ENCODE results near the gene PARD6A.

Gene PARD6A

DNA sequence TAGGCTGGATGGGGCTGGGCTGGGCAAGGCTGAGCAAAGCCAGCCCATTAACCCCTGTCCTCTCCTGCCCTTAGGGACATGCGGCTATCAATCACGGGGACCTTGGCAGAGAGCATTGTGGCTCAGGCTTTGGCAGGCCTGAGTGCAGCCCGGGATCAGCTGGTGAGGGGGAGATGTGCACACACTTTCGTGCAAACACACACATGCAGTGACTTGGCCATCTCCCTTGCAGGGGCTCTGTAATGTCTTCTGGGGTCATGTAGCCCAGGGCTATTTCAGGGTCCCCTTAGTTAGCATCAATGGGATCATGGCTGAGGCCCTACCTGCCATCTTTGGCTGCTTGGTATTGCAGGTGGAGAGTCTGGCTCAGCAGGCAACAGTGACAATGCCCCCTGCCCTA is 8.9 kb upstream of the PARD6A start:
- ChIA-PET CTCF (interaction anchor here (0.6 to 2.4 kb wide), 2 partner anchors 131 to 997 kb away, joined by 3 to 14 read pairs; no protein-coding TSS in a partner anchor), POLR2A (interaction anchor here (0.9 kb wide), 1 partner anchor 9 kb away, joined by 3 read pairs; the partner anchor contains the start of genes ACD and PARD6A)
- Histone ChIP-seq H3K4me3 (ENCODE audit: low read depth, low read length) (no peak overlapping the region), H3K36me3 (ENCODE audit: control insufficient read depth in 2 of 2, insufficient read depth in 1 of 2, low read length in 2 of 2) (peaks cover 0 to 22% of the 10 kb centered on the region in 2 experiments; a peak in 1 of 3 replicates), H3K27ac (ENCODE audit: extremely low read depth, low read depth, low read length) (no peak overlapping the region), H3K4me1 (ENCODE audit: control insufficient read depth, insufficient read depth, low read length) (peaks cover 4% of the 10 kb centered on the region; the same call in 1 of the 2 replicates), H3K9me3 (ENCODE audit: control insufficient read depth, insufficient read depth, low read depth, low read length) (no peaks in the 10 kb centered on the region)
- TF ChIP-seq ZNF391 (tag by site-specific recombination; IDR thresholded peaks at IDR 0.05; ENCODE audit: borderline replicate concordance, low read depth) = no peak
- TF ChIP-seq, protein P1, sequence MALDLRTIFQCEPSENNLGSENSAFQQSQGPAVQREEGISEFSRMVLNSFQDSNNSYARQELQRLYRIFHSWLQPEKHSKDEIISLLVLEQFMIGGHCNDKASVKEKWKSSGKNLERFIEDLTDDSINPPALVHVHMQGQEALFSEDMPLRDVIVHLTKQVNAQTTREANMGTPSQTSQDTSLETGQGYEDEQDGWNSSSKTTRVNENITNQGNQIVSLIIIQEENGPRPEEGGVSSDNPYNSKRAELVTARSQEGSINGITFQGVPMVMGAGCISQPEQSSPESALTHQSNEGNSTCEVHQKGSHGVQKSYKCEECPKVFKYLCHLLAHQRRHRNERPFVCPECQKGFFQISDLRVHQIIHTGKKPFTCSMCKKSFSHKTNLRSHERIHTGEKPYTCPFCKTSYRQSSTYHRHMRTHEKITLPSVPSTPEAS (tag by site-specific recombination; IDR thresholded peaks at IDR 0.05) = peak; percentile 46; the same call in 1 of the 2 replicates

DNA sequence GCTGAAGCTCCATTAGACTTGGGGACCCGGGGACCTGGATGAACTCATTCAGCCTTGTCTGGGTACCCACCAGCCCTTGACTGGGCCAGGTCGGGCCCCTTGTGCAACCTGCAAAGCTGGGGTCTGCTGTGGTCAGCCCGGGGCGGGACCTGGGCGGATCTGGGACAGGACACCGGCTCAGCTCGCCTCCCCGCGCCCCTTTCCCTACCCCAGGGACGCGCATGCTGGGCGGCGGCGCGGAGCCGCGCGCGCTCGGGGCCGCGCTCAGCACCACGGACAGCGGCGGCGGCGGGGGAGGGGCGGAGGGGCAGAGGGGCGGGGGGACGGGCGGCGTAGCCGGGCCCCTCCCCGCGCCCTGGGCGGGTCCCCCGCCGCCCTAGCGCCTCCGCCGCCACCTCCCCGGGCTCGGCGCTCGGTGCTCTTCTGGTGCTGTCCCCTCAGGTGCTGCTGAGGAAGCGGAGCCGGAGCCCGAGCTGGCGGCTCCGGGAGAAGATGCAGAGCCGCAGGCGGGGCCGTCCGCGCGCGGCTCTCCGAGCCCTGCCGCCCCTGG is 8.1 kb upstream of the PARD6A start:
- CTCF ChIA-PET = interaction anchor here (0.6 to 2.4 kb wide), 3 partner anchors 11 to 132 kb away, joined by 3 to 14 read pairs (median 4); no protein-coding TSS in a partner anchor
- Histone ChIP-seq H3K9me3 (ENCODE audit: control insufficient read depth, insufficient read depth, low read depth, low read length) (no peaks in the 10 kb centered on the region), H3K4me3 (ENCODE audit: low read depth, low read length) (peak overlapping the region; percentile 29), H3K36me3 (ENCODE audit: control insufficient read depth in 2 of 2, insufficient read depth in 1 of 2, low read length in 2 of 2) (peaks cover 0 to 30% of the 10 kb centered on the region in 2 experiments; a peak in 1 of 3 replicates), H3K27ac (ENCODE audit: extremely low read depth, low read depth, low read length) (no peak overlapping the region), H3K4me1 (ENCODE audit: control insufficient read depth, insufficient read depth, low read length) (peaks cover 4% of the 10 kb centered on the region; the same call in 1 of the 2 replicates)
- TF ChIP-seq ZBTB20 (tag by site-specific recombination; IDR thresholded peaks at IDR 0.05) = peak; percentile 85
- TF ChIP-seq, protein P2, sequence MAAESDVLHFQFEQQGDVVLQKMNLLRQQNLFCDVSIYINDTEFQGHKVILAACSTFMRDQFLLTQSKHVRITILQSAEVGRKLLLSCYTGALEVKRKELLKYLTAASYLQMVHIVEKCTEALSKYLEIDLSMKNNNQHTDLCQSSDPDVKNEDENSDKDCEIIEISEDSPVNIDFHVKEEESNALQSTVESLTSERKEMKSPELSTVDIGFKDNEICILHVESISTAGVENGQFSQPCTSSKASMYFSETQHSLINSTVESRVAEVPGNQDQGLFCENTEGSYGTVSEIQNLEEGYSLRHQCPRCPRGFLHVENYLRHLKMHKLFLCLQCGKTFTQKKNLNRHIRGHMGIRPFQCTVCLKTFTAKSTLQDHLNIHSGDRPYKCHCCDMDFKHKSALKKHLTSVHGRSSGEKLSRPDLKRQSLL (tag by site-specific recombination; IDR thresholded peaks at IDR 0.05) = peak; percentile 30; the same call in 1 of the 2 replicates
- no peak for TF ChIP-seq ZNF350 (tag by site-specific recombination; IDR thresholded peaks at IDR 0.05)
- TF ChIP-seq, protein P3, sequence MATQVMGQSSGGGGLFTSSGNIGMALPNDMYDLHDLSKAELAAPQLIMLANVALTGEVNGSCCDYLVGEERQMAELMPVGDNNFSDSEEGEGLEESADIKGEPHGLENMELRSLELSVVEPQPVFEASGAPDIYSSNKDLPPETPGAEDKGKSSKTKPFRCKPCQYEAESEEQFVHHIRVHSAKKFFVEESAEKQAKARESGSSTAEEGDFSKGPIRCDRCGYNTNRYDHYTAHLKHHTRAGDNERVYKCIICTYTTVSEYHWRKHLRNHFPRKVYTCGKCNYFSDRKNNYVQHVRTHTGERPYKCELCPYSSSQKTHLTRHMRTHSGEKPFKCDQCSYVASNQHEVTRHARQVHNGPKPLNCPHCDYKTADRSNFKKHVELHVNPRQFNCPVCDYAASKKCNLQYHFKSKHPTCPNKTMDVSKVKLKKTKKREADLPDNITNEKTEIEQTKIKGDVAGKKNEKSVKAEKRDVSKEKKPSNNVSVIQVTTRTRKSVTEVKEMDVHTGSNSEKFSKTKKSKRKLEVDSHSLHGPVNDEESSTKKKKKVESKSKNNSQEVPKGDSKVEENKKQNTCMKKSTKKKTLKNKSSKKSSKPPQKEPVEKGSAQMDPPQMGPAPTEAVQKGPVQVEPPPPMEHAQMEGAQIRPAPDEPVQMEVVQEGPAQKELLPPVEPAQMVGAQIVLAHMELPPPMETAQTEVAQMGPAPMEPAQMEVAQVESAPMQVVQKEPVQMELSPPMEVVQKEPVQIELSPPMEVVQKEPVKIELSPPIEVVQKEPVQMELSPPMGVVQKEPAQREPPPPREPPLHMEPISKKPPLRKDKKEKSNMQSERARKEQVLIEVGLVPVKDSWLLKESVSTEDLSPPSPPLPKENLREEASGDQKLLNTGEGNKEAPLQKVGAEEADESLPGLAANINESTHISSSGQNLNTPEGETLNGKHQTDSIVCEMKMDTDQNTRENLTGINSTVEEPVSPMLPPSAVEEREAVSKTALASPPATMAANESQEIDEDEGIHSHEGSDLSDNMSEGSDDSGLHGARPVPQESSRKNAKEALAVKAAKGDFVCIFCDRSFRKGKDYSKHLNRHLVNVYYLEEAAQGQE (tag by site-specific recombination; IDR thresholded peaks at IDR 0.05) = peak; percentile 83
- POLR2A ChIA-PET = interaction anchor here (0.9 kb wide), 1 partner anchor 8 kb away, joined by 3 read pairs; the partner anchor contains the start of genes ACD and PARD6A

DNA sequence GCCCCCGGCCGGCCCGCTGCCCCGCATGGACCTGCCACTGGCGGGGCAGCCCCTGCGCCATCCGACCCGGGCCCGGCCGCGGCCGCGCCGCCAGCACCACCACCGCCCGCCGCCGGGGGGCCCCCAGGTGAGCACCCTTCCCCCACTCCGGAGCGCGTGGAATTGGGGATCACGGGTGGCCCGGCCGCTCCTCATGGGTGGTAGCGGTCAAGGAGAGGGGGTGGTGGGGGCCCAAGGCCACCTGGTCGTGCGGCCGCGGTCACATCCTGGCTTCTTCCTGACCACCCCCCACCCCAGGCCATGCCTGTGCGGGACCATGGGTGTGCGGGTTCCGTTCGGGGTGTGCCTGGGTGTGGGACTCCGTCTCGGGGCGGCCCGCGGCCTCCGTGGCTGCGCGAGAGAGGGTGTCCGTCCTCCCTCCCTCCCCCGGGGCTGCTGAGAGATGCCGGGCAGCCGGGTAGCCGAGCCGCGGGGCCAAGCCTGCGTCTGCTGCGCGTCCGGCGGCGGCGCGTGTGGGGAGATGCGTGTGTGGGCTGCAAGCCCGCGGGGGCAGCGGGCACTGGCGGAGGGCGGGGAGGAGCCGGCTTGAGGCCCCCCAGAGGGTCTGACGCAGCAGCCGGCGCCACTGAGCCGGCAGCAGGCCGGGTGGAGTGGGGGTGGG is 7.5 kb upstream of the PARD6A start:
- Histone ChIP-seq H3K4me1 (ENCODE audit: control insufficient read depth, insufficient read depth, low read length) (peaks cover 4% of the 10 kb centered on the region; the same call in 1 of the 2 replicates), H3K36me3 (ENCODE audit: control insufficient read depth in 2 of 2, insufficient read depth in 1 of 2, low read length in 2 of 2) (peaks cover 0 to 36% of the 10 kb centered on the region in 2 experiments; a peak in 1 of 3 replicates), H3K27ac (ENCODE audit: extremely low read depth, low read depth, low read length) (no peak overlapping the region; the same call in 1 of the 2 replicates), H3K9me3 (ENCODE audit: control insufficient read depth, insufficient read depth, low read depth, low read length) (no peaks in the 10 kb centered on the region), H3K4me3 (ENCODE audit: low read depth, low read length) (peak overlapping the region; percentile 42)
- ChIA-PET CTCF (interaction anchor here (1.2 kb wide), 1 partner anchor 10 kb away, joined by 4 read pairs; no protein-coding TSS in a partner anchor), POLR2A (no interaction called here)
- TF ChIP-seq GLIS2 (tag by site-specific recombination; IDR thresholded peaks at IDR 0.05) = peak; percentile 86
- TF ChIP-seq HOXC10 (CRISPR knock-in tag; IDR thresholded peaks at IDR 0.05) = no peak
- no peak for TF ChIP-seq ZNF292 (tag by site-specific recombination; IDR thresholded peaks at IDR 0.05; ENCODE audit: borderline replicate concordance, low read depth)
- TF ChIP-seq, protein P4, sequence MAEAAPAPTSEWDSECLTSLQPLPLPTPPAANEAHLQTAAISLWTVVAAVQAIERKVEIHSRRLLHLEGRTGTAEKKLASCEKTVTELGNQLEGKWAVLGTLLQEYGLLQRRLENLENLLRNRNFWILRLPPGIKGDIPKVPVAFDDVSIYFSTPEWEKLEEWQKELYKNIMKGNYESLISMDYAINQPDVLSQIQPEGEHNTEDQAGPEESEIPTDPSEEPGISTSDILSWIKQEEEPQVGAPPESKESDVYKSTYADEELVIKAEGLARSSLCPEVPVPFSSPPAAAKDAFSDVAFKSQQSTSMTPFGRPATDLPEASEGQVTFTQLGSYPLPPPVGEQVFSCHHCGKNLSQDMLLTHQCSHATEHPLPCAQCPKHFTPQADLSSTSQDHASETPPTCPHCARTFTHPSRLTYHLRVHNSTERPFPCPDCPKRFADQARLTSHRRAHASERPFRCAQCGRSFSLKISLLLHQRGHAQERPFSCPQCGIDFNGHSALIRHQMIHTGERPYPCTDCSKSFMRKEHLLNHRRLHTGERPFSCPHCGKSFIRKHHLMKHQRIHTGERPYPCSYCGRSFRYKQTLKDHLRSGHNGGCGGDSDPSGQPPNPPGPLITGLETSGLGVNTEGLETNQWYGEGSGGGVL (tag by site-specific recombination; IDR thresholded peaks at IDR 0.05) = peak; percentile 46; the same call in 1 of the 2 replicates
- TF ChIP-seq, protein P5, sequence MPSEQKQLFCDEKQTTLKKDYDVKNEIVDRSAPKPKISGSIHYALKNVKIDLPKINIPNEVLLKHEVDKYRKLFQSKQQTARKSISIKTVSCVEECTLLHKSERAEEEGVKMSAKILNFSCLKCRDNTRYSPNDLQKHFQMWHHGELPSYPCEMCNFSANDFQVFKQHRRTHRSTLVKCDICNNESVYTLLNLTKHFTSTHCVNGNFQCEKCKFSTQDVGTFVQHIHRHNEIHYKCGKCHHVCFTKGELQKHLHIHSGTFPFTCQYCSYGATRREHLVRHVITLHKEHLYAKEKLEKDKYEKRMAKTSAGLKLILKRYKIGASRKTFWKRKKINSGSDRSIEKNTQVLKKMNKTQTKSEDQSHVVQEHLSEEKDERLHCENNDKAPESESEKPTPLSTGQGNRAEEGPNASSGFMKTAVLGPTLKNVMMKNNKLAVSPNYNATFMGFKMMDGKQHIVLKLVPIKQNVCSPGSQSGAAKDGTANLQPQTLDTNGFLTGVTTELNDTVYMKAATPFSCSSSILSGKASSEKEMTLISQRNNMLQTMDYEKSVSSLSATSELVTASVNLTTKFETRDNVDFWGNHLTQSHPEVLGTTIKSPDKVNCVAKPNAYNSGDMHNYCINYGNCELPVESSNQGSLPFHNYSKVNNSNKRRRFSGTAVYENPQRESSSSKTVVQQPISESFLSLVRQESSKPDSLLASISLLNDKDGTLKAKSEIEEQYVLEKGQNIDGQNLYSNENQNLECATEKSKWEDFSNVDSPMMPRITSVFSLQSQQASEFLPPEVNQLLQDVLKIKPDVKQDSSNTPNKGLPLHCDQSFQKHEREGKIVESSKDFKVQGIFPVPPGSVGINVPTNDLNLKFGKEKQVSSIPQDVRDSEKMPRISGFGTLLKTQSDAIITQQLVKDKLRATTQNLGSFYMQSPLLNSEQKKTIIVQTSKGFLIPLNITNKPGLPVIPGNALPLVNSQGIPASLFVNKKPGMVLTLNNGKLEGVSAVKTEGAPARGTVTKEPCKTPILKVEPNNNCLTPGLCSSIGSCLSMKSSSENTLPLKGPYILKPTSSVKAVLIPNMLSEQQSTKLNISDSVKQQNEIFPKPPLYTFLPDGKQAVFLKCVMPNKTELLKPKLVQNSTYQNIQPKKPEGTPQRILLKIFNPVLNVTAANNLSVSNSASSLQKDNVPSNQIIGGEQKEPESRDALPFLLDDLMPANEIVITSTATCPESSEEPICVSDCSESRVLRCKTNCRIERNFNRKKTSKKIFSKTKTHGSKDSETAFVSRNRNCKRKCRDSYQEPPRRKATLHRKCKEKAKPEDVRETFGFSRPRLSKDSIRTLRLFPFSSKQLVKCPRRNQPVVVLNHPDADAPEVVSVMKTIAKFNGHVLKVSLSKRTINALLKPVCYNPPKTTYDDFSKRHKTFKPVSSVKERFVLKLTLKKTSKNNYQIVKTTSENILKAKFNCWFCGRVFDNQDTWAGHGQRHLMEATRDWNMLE (tag by site-specific recombination; conservative IDR thresholded peaks at IDR 0.05; ENCODE audit: low read depth) = no peak
- no peak for TF ChIP-seq ZNF624 (tag by site-specific recombination; IDR thresholded peaks at IDR 0.05)
- TF ChIP-seq, protein P6, sequence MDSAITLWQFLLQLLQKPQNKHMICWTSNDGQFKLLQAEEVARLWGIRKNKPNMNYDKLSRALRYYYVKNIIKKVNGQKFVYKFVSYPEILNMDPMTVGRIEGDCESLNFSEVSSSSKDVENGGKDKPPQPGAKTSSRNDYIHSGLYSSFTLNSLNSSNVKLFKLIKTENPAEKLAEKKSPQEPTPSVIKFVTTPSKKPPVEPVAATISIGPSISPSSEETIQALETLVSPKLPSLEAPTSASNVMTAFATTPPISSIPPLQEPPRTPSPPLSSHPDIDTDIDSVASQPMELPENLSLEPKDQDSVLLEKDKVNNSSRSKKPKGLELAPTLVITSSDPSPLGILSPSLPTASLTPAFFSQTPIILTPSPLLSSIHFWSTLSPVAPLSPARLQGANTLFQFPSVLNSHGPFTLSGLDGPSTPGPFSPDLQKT (IDR thresholded peaks at IDR 0.05; ENCODE audit: borderline replicate concordance, low read depth, low read length) = no peak
